CD14-positive monocyte (primary cell): ENCODE measurements around the gene PRR18. TPM values are rescaled to one million over a fixed set of nuclear protein-coding genes. Genes with fewer than 3 reads are reported as not detected.
A peak's percentile ranks its signal among the peaks of the same experiment; 100 is the strongest.

Source experiments
- DNase-seq, 3 donors: peaks; one replicate each; pipeline ENCODE4 v3.0.0-alpha.2; 2011 to 2022
- H2AFZ ChIP-seq: 2 replicates; pipeline ENCODE4 v1.6.0; 2012; ENCODE audit warnings: mild to moderate bottlenecking, low read depth, low read length, inconsistent platforms; ENCODE audit not compliant: insufficient read depth, poor library complexity, severe bottlenecking
- H3K27ac ChIP-seq, 2 donors: 1 replicate in 1 of 2; 2 replicates in 1 of 2; pipeline ENCODE4 v1.5.1; 2012 to 2013; ENCODE audit warnings: low read length in 2 of 2, control low read depth in 1 of 2, inconsistent platforms in 1 of 2, low read depth in 1 of 2, mild to moderate bottlenecking in 1 of 2
- H3K27me3 ChIP-seq, 2 donors: one replicate each; pipeline versions ENCODE4 v1.6.0 to v1.6.1; 2011 to 2013; ENCODE audit warnings: low read length in 2 of 2; ENCODE audit not compliant: control insufficient read depth in 2 of 2, insufficient read depth in 2 of 2
- H3K36me3 ChIP-seq, 2 donors: replicated peaks in 1 of 2; 1 replicate in 1 of 2; 2 replicates in 1 of 2; pipeline versions ENCODE4 v1.5.1 to v1.6.1; 2012 to 2013; ENCODE audit warnings: low read length in 2 of 2, control low read depth in 1 of 2, inconsistent platforms in 1 of 2, mild to moderate bottlenecking in 1 of 2; ENCODE audit not compliant: insufficient read depth in 2 of 2, control insufficient read depth in 1 of 2
- H3K4me1 ChIP-seq, 2 donors: 1 replicate in 1 of 2; 2 replicates in 1 of 2; pipeline versions ENCODE4 v1.5.1 to v1.6.1; 2012 to 2013; ENCODE audit warnings: low read length in 2 of 2, control low read depth in 1 of 2, inconsistent platforms in 1 of 2, mild to moderate bottlenecking in 1 of 2, moderate library complexity in 1 of 2; ENCODE audit not compliant: insufficient read depth in 2 of 2, control insufficient read depth in 1 of 2
- H3K4me2 ChIP-seq: replicated peaks from 2 replicates; pipeline ENCODE3; 2012; ENCODE audit warnings: low read length, moderate library complexity, mild to moderate bottlenecking; ENCODE audit not compliant: poor library complexity, severe bottlenecking; ENCODE audit errors: extremely low read depth
- H3K4me3 ChIP-seq, 3 experiments: fragments of 200-600 bp in 1 of 3; sonication (generic) in 1 of 3; replicated peaks in 1 of 3; 1 replicate in 2 of 3; 2 replicates in 1 of 3; pipeline ENCODE4 v1.5.1; 2011 to 2013; ENCODE audit warnings: low read length in 3 of 3, mild to moderate bottlenecking in 3 of 3, control low read depth in 2 of 3, low read depth in 2 of 3, inconsistent platforms in 1 of 3, moderate library complexity in 1 of 3
- H3K79me2 ChIP-seq: 2 replicates; pipeline ENCODE4 v1.6.0; 2012; ENCODE audit warnings: mild to moderate bottlenecking, control low read depth, inconsistent platforms, low read length, moderate library complexity; ENCODE audit not compliant: insufficient read depth
- H3K9ac ChIP-seq: 2 replicates; pipeline ENCODE4 v1.6.0; 2017; ENCODE audit warnings: low read length, mild to moderate bottlenecking; ENCODE audit not compliant: insufficient read depth, poor library complexity, severe bottlenecking
- H3K9me3 ChIP-seq, 2 donors: replicated peaks in 1 of 2; 1 replicate in 1 of 2; 2 replicates in 1 of 2; pipeline versions ENCODE4 v1.5.1 to v1.6.1; 2012 to 2013; ENCODE audit warnings: low read length in 2 of 2, control low read depth in 1 of 2; ENCODE audit not compliant: control insufficient read depth in 1 of 2, insufficient read depth in 1 of 2
- H4K20me1 ChIP-seq: 2 replicates; pipeline ENCODE4 v1.6.0; 2012; ENCODE audit warnings: mild to moderate bottlenecking, low read length, control low read depth, moderate library complexity; ENCODE audit not compliant: insufficient read depth
- H3K27ac Mint-ChIP-seq, 7 donors: one replicate each; pipeline ENCODE4 v1.8.0; 2020; ENCODE audit warnings: mild to moderate bottlenecking in 7 of 7, mixed read lengths in 7 of 7, moderate library complexity in 6 of 7, inconsistent platforms in 2 of 7
- H3K27me3 Mint-ChIP-seq, 3 donors: one replicate each; pipeline ENCODE4 v1.8.0; 2021 to 2022; ENCODE audit warnings: low read depth in 3 of 3, mild to moderate bottlenecking in 3 of 3, mixed read lengths in 3 of 3, moderate library complexity in 3 of 3, inconsistent platforms in 1 of 3
- H3K36me3 Mint-ChIP-seq, 2 donors: one replicate each; pipeline ENCODE4 v1.8.0; 2020; ENCODE audit warnings: mixed read lengths in 2 of 2, inconsistent platforms in 1 of 2, mild to moderate bottlenecking in 1 of 2
- H3K4me1 Mint-ChIP-seq: one replicate; pipeline ENCODE4 v1.8.0; 2020; ENCODE audit warnings: mild to moderate bottlenecking, mixed read lengths
- H3K4me3 Mint-ChIP-seq, 2 donors: one replicate each; pipeline ENCODE4 v1.8.0; 2020; ENCODE audit warnings: mild to moderate bottlenecking in 2 of 2, mixed read lengths in 2 of 2, moderate library complexity in 1 of 2
- H3K9me3 Mint-ChIP-seq, 7 donors: one replicate each; pipeline ENCODE4 v1.8.0; 2020 to 2022; ENCODE audit warnings: mixed read lengths in 7 of 7, mild to moderate bottlenecking in 6 of 7, moderate library complexity in 6 of 7, inconsistent platforms in 2 of 7
- CTCF ChIP-seq: fragments of 200-600 bp; IDR thresholded peaks from one replicate; pipeline ENCODE4 v1.8.0; 2022; ENCODE audit warnings: antibody characterized with exemption, mild to moderate bottlenecking
- WGBS: methylation state at CpG from one replicate; pipeline ENCODE4 v1.1.5; 2013; ENCODE audit warnings: missing lambda C conversion rate; ENCODE audit not compliant: insufficient coverage; 5-methylcytosine and 5-hydroxymethylcytosine counted together
- intact Hi-C, 2 donors: fragments of 100-400 bp; cut with micrococcal nuclease; formaldehyde crosslinking; loops; one replicate each; pipeline versions ENCODE4 v1.15.0 to v1.15.1; 2023
- polyA plus RNA-seq, 3 donors: library from polyadenylated mRNA; depleted of rRNA in 1 of 3; unstranded in 2 of 3; stranded (reverse) in 1 of 3; fragments of 300-500 nt in 2 of 3; fragments of >200 nt in 1 of 3; fragmentation: Illumina TruSeq in 2 of 3; gene quantifications; 1 replicate in 2 of 3; 2 replicates in 1 of 3; pipeline ENCODE4 v1.2.3, GENCODE V29; 2012 to 2021

The PRR18 gene
- polyA plus RNA-seq, 3 donors, result not detected

- peak overlapping the region in 2 of 7 donors; percentile 9 to 16 for H3K27ac Mint-ChIP-seq
Measured at GRCh38 chr6:166323395-166323794, 15.2 kb upstream of the PRR18 start.

More at GRCh38 chr6:166323395-166323794, 15.2 kb upstream of the PRR18 start:
- intact Hi-C loops, result no loop called here
- H3K4me3 ChIP-seq, result no peak overlapping the region
- H3K36me3 Mint-ChIP-seq, result peaks cover 75 to 92% of the 10 kb centered on the region in 2 donors
- 100% methylated on average over 1 of the region's 5 CpGs for WGBS
- no peaks in the 10 kb centered on the region for H3K9me3 ChIP-seq
- peaks cover 0 to 3% (median 0%) of the 10 kb centered on the region in 7 donors for H3K9me3 Mint-ChIP-seq
- peaks cover 64 to 95% of the 10 kb centered on the region in 2 donors for H3K36me3 ChIP-seq
- no peak overlapping the region for H3K9ac ChIP-seq
- H3K27me3 Mint-ChIP-seq, result peaks cover 0 to 1% (median 0%) of the 10 kb centered on the region in 3 donors
- DNase-seq, result no peak
- no peak overlapping the region for H3K27ac ChIP-seq
- no peak overlapping the region for H2AFZ ChIP-seq
- no peak overlapping the region for H3K4me2 ChIP-seq
- no peaks in the 10 kb centered on the region for H3K27me3 ChIP-seq
- no peaks in the 10 kb centered on the region for H3K4me1 ChIP-seq
- TF ChIP-seq CTCF, result no peak
- no peak overlapping the region for H3K4me3 Mint-ChIP-seq
- no peaks in the 10 kb centered on the region for H3K79me2 ChIP-seq
- H3K4me1 Mint-ChIP-seq, result no peaks in the 10 kb centered on the region
- H4K20me1 ChIP-seq, result peaks cover 32% of the 10 kb centered on the region
